ENCODE data around the gene SLC38A4.
A peak's percentile ranks its signal among the peaks of the same experiment; 100 is the strongest.

Gene SLC38A4

DNA sequence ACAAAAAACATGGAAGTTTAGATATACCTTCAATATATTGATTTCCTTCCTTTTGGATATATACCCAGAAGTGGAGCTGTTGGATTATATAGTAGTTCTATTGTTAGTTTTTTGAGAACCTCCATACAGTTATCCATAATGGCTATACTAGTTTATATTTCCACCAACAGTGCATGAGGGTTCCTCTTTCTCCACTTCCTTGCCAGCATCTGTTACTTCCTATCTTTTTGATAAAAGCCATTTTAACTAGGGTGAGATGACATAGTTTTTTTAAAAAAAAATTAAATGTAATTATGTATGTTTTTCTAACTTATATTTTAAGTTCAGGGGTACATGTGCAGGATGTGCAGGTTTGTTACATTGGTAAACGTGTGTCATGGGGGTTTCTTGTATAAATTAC lies 10.0 kb upstream of the SLC38A4 start:
- no peak overlapping the region for H3K27ac Mint-ChIP-seq
- no peaks in the 10 kb centered on the region for H3K36me3 Mint-ChIP-seq (ENCODE audit: low read depth)
- H3K27me3 Mint-ChIP-seq, result peaks cover 27% of the 10 kb centered on the region
- H3K4me3 Mint-ChIP-seq, result no peak overlapping the region
- peaks cover 12% of the 10 kb centered on the region for H3K4me1 Mint-ChIP-seq (ENCODE audit: low read depth)
- H3K9me3 Mint-ChIP-seq, result peaks cover 6% of the 10 kb centered on the region
- intact Hi-C loops (cut with micrococcal nuclease), result no loop called here

DNA sequence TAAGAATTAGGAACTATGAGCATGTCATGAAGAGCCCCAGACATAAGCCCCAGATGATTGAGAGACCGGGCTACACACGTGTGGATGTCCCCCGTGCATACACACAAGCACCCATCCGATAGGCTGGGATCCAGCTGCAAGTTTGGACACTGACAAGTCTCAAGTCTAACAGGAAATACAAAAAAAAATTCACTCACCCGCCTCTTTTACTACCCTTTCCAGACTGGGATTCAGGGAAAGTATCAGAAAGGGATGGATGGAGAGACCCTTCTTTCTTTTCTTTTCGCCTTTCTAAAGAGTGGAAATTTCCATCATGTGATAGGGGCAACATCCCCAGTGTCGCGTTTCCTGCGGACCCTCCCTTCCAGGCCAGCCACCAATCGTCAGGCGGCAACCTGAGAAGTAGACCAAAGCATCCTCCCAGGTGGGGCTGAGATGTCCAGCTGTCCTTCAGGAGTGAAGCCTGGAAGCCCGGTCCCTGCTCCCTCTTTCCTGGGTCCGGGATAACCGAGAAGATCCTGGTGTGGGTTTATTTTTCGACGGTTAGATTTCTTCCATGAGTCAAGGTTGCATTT lies 6.4 kb upstream of the SLC38A4 start:
- Mint-ChIP-seq H3K4me1 (ENCODE audit: low read depth) (peaks cover 13% of the 10 kb centered on the region), H3K36me3 (ENCODE audit: low read depth) (no peaks in the 10 kb centered on the region), H3K27ac (no peak overlapping the region), H3K9me3 (peaks cover 6% of the 10 kb centered on the region), H3K27me3 (peaks cover 54% of the 10 kb centered on the region), H3K4me3 (no peak overlapping the region)
- intact Hi-C loops (cut with micrococcal nuclease), result no loop called here

DNA sequence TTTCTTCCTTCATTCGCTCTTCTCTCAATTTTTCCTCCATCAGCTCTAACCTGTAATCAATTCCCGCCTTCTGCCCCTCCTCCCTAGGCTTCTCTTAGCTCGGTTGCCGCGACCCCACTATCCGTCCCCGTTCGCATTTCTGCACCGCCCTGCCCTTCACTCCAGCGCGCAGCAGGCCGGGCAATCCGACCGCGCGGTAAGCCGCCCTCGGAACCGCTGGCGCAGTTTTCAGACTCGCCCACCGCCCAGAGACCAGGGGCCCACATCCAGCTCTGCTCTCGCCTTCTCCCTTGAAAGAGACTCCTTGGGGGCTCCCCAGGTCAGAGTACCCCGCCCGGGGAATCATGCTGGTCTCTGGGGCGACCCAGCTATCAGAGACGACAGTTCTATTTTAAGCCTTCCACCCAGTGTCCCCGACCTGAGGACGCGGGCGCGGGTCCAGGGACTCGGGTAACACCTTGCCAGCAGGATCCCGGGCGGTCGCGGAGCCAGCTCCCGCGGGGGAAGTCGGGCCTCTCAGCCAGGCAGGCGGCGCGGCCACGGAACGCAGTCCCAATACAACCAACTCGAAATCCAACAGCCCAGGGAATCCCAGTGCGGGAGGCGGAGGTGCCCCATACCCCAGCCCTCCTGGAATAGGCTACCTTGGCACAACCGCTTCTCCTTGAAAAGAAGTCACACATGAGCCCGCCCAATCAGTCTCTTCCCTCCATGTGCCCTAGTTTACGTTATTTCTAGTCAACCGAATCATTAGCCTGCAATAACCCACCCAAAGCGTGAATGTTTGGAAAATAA lies 5.7 kb upstream of the SLC38A4 start:
- peaks cover 13% of the 10 kb centered on the region for H3K4me1 Mint-ChIP-seq (ENCODE audit: low read depth)
- peak overlapping the region; percentile 41 for H3K4me3 Mint-ChIP-seq

DNA sequence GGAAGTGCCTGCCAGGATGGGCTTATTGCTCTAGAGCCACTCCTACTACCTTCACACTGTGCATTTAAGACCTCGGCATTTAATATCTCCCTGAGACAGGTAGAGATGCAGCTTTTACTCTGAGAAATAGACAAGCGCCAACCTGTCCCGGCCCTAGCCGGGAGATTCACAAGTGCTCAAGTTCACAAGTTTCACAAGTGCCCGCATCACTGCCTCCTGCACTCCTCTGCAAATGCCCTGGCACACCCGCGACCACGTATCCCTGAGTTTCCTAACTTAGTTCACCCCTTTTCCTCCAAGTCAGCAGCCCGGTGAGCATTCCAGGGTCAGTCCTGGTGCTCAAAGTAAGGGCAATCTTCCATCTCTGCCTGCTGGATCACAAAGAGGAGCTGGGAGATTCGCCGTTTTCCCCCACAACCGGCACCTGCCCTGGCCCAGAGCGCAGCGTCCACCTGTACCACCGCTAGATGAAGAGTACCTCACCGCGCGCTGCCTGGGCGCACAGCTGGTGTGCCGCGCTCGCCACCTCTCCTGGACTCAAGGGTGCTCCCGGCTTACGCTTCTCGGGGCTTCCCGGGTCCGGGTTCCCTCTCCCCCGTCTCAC lies 5.0 kb upstream of the SLC38A4 start:
- Mint-ChIP-seq H3K27ac (no peak overlapping the region), H3K9me3 (no peaks in the 10 kb centered on the region), H3K4me1 (ENCODE audit: low read depth) (peaks cover 14% of the 10 kb centered on the region), H3K36me3 (ENCODE audit: low read depth) (no peaks in the 10 kb centered on the region), H3K4me3 (no peak overlapping the region), H3K27me3 (peaks cover 61% of the 10 kb centered on the region)
- intact Hi-C loops (cut with micrococcal nuclease), result no loop called here

More for the DNA sequence above, 5.7 kb upstream of the SLC38A4 start:
- peaks cover 58% of the 10 kb centered on the region for H3K27me3 Mint-ChIP-seq
- intact Hi-C loops (cut with micrococcal nuclease), result no loop called here
- H3K27ac Mint-ChIP-seq, result no peak overlapping the region
- no peaks in the 10 kb centered on the region for H3K36me3 Mint-ChIP-seq (ENCODE audit: low read depth)
- H3K9me3 Mint-ChIP-seq, result peaks cover 1% of the 10 kb centered on the region

DNA sequence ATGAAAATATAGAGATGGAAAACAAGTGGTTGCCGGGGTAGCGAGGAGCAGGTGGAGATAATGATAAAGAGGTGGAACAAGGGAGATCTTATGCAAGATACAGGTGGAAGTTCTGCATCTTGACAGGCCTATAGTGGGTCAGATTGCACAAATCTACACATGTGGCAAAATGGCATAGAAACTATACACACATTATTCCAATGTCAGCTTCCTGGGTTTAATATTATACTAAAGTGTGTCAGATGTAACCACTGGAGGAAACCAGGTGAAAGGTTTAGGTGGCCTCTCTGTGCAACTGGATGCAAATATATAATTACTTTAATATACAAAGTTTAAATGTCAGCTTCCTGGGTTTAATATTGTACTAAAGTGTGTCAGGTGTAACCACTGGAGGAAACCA lies 1.1 kb downstream of the SLC38A4 start:
- intact Hi-C loops (cut with micrococcal nuclease), result no loop called here
- Mint-ChIP-seq H3K4me3 (no peak overlapping the region), H3K4me1 (ENCODE audit: low read depth) (peaks cover 5% of the 10 kb centered on the region), H3K27me3 (peaks cover 35% of the 10 kb centered on the region), H3K9me3 (no peaks in the 10 kb centered on the region), H3K27ac (no peak overlapping the region), H3K36me3 (ENCODE audit: low read depth) (no peaks in the 10 kb centered on the region)

DNA sequence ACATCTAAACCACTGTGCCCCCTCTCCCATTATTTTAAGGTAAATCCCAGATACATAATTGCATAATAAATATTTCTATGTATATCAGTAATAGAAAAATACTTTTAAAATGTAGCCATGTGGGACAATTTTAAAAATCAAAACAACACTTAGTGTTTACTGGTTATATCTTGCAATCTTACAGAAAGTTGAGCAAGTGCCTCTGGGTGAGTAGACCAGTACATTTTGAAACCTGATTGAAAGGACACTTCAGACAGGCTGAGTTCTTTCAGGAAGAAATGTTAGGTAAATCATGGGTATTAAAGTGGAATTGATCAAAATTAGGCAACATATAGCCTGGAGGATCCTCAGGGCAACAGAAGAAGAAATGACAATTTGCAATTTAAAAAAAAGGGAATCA lies 7.2 kb downstream of the SLC38A4 start:
- Mint-ChIP-seq H3K27me3 (peaks cover 2% of the 10 kb centered on the region), H3K4me3 (no peak overlapping the region), H3K27ac (no peak overlapping the region), H3K36me3 (ENCODE audit: low read depth) (no peaks in the 10 kb centered on the region), H3K9me3 (no peaks in the 10 kb centered on the region), H3K4me1 (ENCODE audit: low read depth) (no peaks in the 10 kb centered on the region)
- intact Hi-C loops (cut with micrococcal nuclease), result no loop called here

DNA sequence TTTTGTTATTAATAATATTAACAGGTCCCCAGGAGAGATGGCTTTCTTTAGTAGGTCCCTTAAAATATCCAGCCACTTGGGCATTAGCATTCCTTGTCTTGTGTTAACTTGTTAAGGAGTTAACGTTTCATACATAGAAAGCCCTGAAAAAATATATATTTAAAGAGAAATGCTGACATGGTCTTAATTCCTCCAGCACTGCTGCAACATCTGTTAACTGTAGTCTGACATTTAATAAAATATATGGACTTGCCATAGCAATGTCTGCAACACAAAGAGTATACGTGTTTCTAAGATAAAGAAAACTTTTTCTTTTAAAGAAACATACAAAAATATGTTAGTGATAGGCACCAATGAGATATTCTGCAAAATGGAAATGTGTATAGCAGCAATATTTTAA lies 10.0 kb downstream of the SLC38A4 start:
- peaks cover 2% of the 10 kb centered on the region for H3K27me3 Mint-ChIP-seq
- no peak overlapping the region for H3K4me3 Mint-ChIP-seq
- intact Hi-C loops (cut with micrococcal nuclease), result no loop called here
- no peaks in the 10 kb centered on the region for H3K9me3 Mint-ChIP-seq
- H3K4me1 Mint-ChIP-seq (ENCODE audit: low read depth), result no peaks in the 10 kb centered on the region
- no peaks in the 10 kb centered on the region for H3K36me3 Mint-ChIP-seq (ENCODE audit: low read depth)
- no peak overlapping the region for H3K27ac Mint-ChIP-seq

DNA sequence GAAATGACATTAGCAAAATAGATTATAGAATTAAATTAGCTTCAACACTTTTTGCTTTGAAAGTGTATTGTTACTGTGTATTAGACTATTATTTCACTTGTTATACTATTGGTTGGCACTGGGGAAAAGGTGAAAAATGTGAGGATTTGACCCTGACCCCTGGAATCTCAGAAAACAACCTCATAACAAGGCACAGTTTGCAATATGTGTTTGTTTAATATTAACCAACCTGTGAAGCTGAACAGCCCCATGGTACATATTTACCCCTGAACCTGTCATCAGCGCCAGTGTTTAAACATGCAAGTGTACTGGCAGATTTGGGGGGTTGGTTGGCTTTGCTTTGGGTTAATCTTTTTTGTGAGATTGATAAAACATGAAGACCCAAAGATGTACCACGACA lies 11.7 kb downstream of the SLC38A4 start:
- Mint-ChIP-seq H3K27me3 (peaks cover 2% of the 10 kb centered on the region), H3K9me3 (no peaks in the 10 kb centered on the region), H3K4me3 (no peak overlapping the region), H3K36me3 (ENCODE audit: low read depth) (no peaks in the 10 kb centered on the region), H3K27ac (no peak overlapping the region), H3K4me1 (ENCODE audit: low read depth) (no peaks in the 10 kb centered on the region)
- intact Hi-C loops (cut with micrococcal nuclease), result no loop called here

DNA sequence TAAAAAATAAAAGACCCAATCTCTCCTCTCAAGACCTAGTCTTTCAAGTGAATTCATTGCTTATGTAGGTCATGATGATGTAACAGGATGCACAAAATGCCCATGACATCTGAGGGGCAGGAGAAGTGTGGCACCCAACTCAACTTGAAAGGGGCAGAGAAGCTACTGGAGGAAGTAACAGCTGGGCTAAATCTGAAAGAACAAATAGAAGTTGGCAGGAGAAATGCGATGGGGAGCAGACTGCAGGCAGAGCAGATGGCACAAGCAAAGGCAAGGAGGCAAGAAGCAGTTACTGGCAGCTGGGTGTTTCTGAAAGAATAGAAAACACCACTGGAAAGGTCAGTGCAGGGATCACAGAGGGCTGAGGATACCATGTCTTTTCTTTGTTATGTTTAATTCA lies 14.6 kb downstream of the SLC38A4 start:
- intact Hi-C loops (cut with micrococcal nuclease), result no loop called here
- Mint-ChIP-seq H3K27ac (no peak overlapping the region), H3K4me3 (no peak overlapping the region), H3K9me3 (no peaks in the 10 kb centered on the region), H3K36me3 (ENCODE audit: low read depth) (no peaks in the 10 kb centered on the region), H3K27me3 (peaks cover 2% of the 10 kb centered on the region), H3K4me1 (ENCODE audit: low read depth) (no peaks in the 10 kb centered on the region)

DNA sequence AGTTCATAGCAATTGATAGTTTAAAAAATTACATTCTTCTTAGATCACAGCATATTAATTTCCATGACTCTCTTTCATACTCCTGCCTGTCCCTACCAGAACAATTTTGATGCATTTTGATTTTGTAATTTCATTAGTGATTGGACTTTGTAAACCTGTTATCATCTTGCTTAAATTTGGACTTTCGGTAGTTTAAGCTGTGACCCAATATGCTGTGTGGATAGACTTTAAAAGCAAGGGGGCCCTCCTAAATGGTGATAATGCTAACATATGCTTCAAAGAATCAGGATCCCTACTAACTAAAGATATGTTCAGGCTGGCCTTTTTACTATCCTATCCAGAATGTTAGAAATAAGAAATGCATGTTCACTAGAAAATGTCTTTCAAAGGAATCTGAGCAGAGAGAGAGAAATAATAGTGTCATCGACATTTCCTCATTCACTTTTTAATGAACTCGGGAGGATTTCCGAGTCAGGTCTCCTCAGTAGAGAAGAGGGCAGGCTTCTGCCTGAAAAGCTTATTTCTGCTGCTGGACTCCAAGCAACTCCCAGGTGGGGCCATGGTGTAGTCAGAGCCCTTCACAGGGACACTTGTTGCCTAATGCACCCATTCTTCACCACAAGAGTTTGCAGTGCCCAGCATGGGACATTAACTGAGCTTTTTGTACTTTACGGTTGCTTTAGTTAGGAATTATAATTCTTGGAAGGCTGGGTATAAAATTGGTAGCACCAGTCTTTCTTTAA lies 16.7 kb downstream of the SLC38A4 start:
- no peaks in the 10 kb centered on the region for H3K36me3 Mint-ChIP-seq (ENCODE audit: low read depth)
- no peaks in the 10 kb centered on the region for H3K4me1 Mint-ChIP-seq (ENCODE audit: low read depth)
- no peaks in the 10 kb centered on the region for H3K9me3 Mint-ChIP-seq
- H3K27me3 Mint-ChIP-seq, result peaks cover 2% of the 10 kb centered on the region
- no peak overlapping the region for H3K27ac Mint-ChIP-seq
- H3K4me3 Mint-ChIP-seq, result no peak overlapping the region
- intact Hi-C loops (cut with micrococcal nuclease), result no loop called here

DNA sequence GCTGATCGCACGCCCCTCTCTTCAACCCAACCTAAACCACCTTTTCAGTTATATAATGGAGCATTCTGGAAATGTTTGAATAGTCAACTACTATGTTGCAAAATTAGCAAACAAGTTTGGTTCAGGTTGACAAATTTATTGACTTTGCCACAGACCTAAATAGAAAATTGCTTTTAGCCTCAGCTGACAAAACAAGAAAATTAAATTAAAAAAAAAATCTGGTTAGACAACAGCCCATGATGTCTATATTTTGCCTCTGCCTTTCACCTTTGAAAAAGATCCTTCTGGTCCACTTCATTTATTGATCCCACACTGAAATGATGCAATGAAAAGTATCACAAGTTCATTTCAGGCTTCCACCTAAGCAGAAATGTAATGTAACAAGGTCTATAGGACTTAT lies 17.5 kb downstream of the SLC38A4 start:
- H3K9me3 Mint-ChIP-seq, result no peaks in the 10 kb centered on the region
- H3K27ac Mint-ChIP-seq, result no peak overlapping the region
- no peaks in the 10 kb centered on the region for H3K4me1 Mint-ChIP-seq (ENCODE audit: low read depth)
- no peaks in the 10 kb centered on the region for H3K36me3 Mint-ChIP-seq (ENCODE audit: low read depth)
- H3K4me3 Mint-ChIP-seq, result no peak overlapping the region
- intact Hi-C loops (cut with micrococcal nuclease), result no loop called here
- H3K27me3 Mint-ChIP-seq, result peaks cover 2% of the 10 kb centered on the region

DNA sequence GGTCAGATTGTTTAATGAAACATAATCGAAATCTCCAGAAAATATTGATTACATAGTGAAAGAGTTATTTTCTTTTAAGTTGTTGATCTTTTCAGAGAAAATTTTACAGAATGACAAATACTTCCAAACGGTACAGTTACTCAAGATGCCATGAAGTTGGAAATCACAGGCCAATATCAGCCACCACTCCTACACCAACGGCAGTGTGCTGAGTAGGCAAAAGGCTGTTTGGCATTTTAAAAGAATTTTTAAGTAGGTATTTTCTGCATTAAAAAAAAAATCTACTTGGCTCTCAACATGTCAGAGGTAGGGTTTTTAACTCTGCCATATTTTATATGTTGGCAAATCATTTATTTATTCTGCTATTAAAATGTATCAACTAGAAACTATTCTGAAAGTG lies 21.7 kb downstream of the SLC38A4 start:
- Mint-ChIP-seq H3K9me3 (no peaks in the 10 kb centered on the region), H3K4me1 (ENCODE audit: low read depth) (no peaks in the 10 kb centered on the region), H3K27ac (no peak overlapping the region), H3K27me3 (no peaks in the 10 kb centered on the region), H3K36me3 (ENCODE audit: low read depth) (no peaks in the 10 kb centered on the region), H3K4me3 (no peak overlapping the region)
- intact Hi-C loops (cut with micrococcal nuclease), result no loop called here

DNA sequence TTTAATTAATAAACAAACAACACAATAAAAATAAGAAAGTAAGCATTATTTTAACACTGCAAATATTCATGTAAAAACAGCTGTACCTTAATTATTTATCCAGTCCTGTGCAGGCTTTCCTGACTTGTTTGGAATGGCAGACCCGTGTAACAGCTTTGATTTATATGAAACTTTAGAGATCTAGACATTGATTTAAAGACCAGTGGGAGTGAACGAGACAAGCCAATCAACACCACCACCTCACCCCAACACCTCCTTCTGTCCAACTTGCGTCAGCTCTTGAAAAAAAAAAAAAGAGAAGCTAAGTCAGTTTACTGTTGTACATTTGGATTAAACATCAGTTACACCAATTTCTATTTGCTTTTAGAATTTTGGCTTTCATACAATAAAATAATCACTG lies 22.3 kb downstream of the SLC38A4 start:
- H3K4me1 Mint-ChIP-seq (ENCODE audit: low read depth), result no peaks in the 10 kb centered on the region
- no peaks in the 10 kb centered on the region for H3K9me3 Mint-ChIP-seq

DNA sequence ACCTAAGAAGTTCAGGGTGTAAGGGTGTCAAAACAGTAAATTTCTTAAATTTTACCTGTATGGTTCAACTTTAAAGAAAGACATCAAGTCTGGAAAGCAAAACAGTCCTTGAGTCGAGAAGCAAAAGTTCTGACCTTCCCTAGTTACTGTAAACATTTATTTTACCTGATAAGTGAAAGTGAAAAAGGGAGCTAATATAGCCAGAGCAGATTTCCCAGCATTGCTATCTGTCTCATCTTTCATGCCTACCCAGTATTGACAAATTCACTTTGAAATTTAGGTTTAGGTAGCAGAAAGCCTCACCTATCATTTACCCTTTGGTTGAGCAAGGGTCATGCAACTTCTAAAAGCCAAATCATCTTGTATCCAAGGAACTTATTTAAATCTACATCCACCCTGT lies 24.5 kb downstream of the SLC38A4 start:
- Mint-ChIP-seq H3K9me3 (no peaks in the 10 kb centered on the region), H3K27me3 (no peaks in the 10 kb centered on the region), H3K36me3 (ENCODE audit: low read depth) (no peaks in the 10 kb centered on the region)

More for the DNA sequence above, 22.3 kb downstream of the SLC38A4 start:
- no peak overlapping the region for H3K4me3 Mint-ChIP-seq
- intact Hi-C loops (cut with micrococcal nuclease), result no loop called here
- H3K27ac Mint-ChIP-seq, result no peak overlapping the region
- no peaks in the 10 kb centered on the region for H3K36me3 Mint-ChIP-seq (ENCODE audit: low read depth)
- H3K27me3 Mint-ChIP-seq, result no peaks in the 10 kb centered on the region

More for the DNA sequence above, 24.5 kb downstream of the SLC38A4 start:
- Mint-ChIP-seq H3K4me3 (no peak overlapping the region), H3K27ac (no peak overlapping the region), H3K4me1 (ENCODE audit: low read depth) (no peaks in the 10 kb centered on the region)
- intact Hi-C loops (cut with micrococcal nuclease), result no loop called here

Data from dendritic cell treated with granulocyte-macrophage colony-stimulating factor and Interleukin-4, amounts not matched to agents 40 ng/mL and 50 ng/mL, for 4 days (primary cell).